HG03342 (cell line): ENCODE data around the gene RAD51B.

Experiments
- ATAC-seq: cut with Tn5 transposase; IDR thresholded peaks from one replicate; pipeline ENCODE4 v1.9.1; 2021; ENCODE audit warnings: mild to moderate bottlenecking, moderate library complexity; ENCODE audit not compliant: unreplicated experiment

Gene RAD51B

DNA sequence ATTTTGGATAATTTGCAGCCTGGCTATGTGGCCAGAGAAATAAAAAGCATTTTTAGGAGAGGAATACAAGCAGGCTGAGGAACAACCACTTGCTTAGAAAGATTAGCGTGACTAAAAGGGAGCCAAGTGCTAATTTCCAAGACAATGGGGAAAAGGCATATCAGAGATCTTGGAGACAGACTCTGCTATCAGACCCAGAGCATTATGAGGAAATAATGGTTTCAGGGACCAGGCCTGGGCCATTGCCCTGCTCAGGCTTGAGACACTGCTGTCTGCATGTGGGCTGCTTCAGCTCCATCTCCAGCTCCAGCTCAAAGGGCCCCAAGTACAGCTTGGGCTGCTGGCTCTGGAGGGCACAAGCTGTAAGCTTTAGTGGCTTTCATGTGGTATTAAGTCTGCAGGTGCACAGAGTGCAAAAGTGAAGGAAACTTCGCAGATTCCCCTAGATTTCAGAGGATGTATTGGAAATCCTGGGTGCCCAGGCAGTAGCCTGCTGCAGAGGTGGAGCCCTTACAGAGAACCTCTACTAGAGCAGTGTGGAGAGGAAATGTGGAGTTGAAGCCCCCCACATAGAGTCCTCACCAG, 524.0 kb downstream of the RAD51B start:
- no peak for ATAC-seq

DNA sequence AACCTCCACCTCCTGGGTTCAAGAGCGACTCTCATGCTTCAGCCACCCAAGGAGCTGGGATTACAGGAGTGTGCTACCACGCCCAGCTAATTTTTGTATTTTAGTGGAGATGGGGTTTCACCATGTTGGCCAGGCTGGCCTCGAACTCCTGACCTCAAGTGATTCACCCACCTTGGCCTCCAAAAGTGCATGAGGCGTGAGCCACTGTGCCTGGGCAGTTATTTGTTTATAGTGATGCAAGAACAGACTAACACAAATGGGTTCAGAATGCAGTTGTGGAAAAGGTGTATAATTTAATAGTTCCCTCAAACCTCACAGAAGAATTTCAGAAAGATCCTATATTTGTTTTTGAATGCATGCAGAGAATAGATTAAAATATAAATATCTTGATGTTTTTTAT, 526.2 kb downstream of the RAD51B start:
- no peak for ATAC-seq

GRCh38 chr14:68346556-68347343, 527.2 kb downstream of the RAD51B start:
- no peak for ATAC-seq

GRCh38 chr14:68349900-68350629, 530.5 kb downstream of the RAD51B start:
- ATAC-seq = no peak

- ATAC-seq = no peak
Measured at GRCh38 chr14:68355415-68355814, 535.8 kb downstream of the RAD51B start.

GRCh38 chr14:68357777-68358176, 538.2 kb downstream of the RAD51B start:
- ATAC-seq = no peak

DNA sequence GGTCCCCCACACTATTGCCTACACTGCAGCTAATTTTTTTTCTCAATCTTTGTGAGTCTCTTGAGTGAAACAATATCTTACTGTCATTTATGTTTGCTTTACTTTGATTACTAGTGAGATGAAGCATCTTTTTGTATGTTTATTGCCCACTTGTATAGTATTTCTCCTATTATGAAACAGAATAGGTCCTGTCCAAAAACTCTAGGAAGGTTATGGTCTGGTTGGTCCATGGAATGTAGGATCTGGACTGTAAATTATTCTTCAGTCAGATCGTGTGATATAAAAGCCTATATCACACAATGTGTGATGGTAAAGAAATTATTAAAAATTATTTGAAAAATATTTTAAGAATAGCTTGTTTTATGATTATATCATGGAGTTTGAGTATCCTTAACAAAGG, 538.9 kb downstream of the RAD51B start:
- ATAC-seq = no peak

- no peak for ATAC-seq
Measured at GRCh38 chr14:68359022-68359836, 539.6 kb downstream of the RAD51B start.

DNA sequence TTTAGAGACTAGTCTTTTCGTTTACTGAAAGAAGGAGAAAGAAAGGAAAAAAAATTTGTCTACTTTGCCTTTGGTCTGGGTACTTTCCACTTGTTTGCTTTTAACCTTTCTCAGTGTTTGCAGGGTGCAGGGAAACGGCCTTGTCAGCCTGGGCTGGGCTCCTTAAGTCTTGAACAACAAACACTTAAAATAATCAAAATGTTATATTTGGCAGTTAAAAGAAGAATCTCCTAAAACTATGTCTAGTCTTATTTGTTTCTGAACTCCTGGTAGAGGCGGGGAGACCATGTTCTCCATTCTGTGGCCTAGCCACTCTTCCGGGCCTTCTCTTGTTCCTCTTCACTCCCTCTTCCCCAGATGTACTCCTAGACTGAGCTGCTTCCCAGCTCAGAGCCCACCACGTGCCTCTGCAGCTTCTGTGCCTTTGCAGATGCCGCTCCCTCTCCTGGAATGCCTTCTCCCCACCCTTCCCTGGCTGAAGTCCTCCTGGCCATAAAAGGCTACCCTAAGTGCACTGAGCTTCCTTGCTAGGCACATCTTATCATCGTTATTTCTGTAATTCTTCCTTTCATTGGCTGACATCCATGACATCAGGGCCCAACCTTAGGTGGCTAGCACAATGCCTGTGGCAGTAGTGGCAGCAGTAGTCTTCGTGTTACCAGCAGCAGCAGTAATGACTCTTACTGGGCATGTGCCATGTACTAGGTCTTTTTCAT, 540.4 kb downstream of the RAD51B start:
- ATAC-seq = no peak

DNA sequence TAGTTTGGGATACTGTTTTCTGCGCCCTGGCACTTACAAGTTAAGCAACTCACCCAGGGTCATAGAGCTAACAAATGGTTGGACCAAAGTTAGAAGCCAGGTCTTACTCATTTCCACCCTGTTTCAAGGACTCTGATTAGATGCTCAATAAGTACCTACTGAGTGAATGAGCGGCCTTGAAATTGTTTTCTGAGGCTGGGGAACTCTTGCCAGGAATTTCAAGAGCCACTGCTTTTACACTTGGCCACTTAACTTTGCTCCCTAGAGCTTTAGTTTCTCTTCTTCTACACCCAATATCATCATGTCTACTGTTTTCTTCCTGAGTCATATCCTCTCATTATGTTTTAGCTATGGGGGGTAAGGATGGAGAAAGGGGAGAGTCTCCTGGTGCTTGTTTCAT, 541.7 kb downstream of the RAD51B start:
- no peak for ATAC-seq

GRCh38 chr14:68362846-68363245, 543.3 kb downstream of the RAD51B start:
- no peak for ATAC-seq

DNA sequence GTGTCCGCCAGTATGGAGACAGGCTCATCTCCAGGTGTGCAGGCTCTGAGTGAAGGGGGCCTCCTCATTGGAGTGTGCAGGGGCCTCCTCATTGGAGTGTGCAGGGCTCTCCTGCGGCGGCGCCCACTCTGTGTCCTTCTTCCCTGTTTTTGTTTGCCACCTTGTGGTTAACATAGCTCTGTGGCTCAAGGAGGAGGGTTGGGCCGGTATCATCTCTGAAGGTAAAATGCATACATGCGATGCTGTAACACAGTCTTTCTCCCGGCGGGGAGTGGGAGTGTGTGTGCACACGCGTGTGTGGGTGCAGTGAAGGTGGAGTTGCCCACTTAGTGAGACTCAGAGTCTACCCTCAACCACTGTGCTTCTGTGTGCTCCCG, 543.9 kb downstream of the RAD51B start:
- ATAC-seq = no peak

DNA sequence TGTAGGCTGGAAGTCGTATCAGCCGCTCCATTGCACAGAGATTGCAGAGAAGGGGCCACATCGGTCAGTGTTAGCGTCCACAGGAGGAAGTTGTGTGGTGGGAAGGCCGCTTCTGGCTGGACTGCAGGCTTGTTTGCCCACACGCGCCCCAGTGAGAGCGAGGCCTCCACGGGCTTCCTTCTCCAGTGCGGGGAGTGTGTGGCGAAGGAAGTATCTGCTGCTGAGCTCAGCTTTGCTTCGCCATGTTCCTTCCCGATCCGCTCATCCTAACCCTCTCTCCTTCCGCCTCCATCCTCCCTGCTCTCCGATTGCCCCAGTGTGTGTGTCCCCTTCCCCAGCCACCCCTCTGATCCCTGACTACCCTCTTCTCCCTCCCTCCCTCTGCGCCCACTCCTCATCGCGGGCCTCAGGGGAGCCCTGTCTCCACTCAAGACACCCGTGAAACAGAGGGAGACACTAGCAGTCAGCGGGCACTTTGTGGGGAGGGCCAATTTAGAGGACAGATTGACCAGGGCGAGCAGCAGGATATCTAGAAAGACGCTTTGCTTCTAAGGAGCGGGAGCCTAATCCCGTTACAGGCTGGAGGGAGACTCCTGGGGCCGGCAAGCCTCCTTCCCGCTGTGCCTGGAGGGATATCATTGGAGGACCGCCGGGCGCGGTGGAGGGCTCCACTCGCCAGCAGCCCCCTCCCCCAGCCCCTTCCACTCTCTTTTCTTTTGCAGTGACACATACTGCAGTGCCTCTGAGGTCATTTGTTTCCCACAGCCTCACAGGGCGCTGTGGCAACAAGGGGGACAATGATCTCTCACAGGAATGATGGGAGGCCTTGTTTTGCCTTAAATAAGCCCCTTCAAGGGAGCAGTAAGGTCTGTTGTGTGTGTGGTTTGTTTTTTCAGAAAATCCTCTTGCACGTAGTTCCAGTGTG, 544.5 kb downstream of the RAD51B start:
- ATAC-seq = no peak

GRCh38 chr14:68364792-68365192, 545.2 kb downstream of the RAD51B start:
- no peak for ATAC-seq

DNA sequence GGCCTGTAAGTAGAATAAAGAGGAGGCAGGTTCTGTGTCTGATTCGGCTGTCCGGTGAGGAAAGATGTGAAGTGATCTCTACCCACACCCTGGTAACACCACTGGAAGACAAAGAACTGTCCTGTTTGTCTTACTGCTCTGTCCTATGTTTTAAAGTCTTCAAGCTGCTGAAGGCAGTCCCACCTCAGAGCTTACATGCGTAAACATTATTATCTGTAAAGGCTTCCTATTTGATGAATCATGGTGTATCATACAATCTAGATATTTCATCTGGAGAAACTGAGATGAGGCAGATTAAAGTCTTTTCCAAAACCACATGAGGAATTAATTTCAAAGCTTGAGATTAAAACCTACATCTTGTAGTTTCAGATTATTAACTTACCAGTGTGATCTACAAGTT, 545.6 kb downstream of the RAD51B start:
- ATAC-seq = no peak

DNA sequence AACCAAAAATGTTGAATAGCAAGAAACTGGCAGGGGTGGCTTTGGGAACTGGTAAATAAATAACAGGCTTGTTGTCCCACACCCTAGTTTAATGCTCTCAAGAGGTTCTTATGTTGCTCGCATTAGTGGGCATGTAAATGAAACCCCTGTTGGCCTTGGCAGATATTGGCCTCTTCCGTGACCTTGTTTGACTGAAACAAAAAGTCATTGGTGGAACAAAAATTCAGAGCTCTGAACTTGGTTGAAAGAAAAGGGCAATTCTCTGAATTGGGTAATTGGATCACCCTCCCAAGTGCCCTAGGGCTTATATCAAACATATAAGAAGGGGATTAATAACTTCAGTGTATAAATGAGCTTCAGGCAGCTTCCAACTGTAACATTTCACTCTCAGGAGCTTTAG, 547.1 kb downstream of the RAD51B start:
- ATAC-seq = no peak

- no peak for ATAC-seq
Measured at GRCh38 chr14:68367536-68367935, 548.0 kb downstream of the RAD51B start.

- peak; percentile 32 for ATAC-seq
Measured at GRCh38 chr14:68368850-68369249, 549.3 kb downstream of the RAD51B start.

DNA sequence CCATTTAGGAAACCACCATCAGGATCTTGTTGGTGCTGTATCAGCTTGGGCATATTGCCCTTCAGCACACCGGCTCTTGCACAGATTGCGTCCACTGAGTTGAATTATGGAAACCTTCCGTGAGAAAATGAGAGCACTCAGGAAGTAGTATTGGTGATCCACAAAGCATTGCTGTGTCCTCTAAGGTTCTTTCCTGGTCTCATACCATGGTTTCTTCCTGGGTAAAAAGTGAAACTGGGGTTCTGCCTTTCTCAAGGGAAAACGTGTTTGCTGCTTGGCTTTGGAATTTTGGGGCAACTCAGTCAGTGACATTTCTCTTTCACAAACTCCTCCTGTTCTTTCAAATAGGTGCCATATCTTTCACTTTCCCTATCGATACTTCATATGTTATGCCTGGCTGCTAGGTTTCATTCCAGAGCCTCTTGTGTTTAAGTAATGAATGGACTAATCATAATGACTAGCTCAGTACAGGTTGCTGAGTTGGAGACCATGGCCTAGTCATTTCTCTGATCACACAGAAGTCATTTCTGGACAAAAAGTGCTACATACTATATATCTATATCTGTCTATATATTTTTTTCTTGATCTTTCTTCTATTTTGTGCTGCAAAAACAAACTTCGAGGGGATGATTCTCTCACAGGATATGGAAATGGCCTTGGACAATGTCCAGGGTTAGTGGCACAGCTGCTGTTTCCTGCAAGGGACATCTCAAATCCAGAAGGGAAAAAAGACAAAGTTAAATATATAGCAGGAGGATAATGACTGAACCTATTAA, 549.9 kb downstream of the RAD51B start:
- peak; percentile 60 for ATAC-seq
